Measurements from ENCODE around the gene PPP1R1A.
A peak's percentile ranks its signal among the peaks of the same experiment; 100 is the strongest.

The PPP1R1A gene

DNA sequence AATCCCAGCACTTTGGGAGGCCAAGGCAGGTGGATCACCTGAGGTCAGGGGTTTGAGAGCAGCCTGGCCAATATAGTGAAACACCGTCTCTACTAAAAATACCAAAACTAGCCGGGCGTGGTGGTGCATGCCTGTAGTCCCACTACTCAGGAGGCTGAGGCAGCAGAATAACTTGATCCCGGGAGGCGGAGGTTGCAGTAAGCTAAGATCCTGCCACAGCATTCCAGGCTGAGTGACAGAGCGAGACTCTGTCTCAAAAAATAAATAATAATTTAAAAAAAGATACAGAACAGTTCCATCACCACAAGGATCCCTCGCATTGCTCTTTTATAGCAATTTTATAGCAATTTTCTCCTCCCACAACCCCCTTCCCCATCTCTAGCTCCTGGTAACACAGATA is 43.7 kb downstream of the PPP1R1A start:
- Mint-ChIP-seq H3K4me1 (ENCODE audit: low read depth) (peaks cover 17% of the 10 kb centered on the region), H3K27me3 (no peaks in the 10 kb centered on the region), H3K4me3 (no peak overlapping the region), H3K27ac (no peak overlapping the region), H3K36me3 (ENCODE audit: low read depth) (peaks cover 11% of the 10 kb centered on the region), H3K9me3 (no peaks in the 10 kb centered on the region)

DNA sequence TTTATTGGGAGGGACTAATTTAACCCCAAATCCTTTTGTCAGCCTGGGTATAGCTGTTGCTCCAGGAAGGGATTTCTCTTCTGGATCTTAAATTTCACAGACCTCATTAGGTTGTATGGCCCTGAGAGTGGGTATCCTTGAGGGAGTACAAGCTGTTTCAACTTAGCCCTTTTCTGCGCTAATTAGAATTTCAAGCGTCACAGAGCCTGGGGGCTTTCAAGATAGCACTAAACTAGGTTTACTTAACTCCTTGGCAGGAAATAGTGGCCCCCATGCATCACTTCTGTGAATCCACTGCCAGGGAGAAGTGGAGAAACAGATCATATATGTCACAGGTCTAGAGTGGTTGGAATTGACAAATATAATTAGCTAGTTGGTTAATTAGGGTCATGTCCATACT is 44.9 kb downstream of the PPP1R1A start:
- H3K9me3 Mint-ChIP-seq: no peaks in the 10 kb centered on the region
- H3K27me3 Mint-ChIP-seq: no peaks in the 10 kb centered on the region
- peaks cover 7% of the 10 kb centered on the region for H3K4me1 Mint-ChIP-seq (ENCODE audit: low read depth)
- H3K27ac Mint-ChIP-seq: no peak overlapping the region
- peaks cover 23% of the 10 kb centered on the region for H3K36me3 Mint-ChIP-seq (ENCODE audit: low read depth)
- no peak overlapping the region for H3K4me3 Mint-ChIP-seq

DNA sequence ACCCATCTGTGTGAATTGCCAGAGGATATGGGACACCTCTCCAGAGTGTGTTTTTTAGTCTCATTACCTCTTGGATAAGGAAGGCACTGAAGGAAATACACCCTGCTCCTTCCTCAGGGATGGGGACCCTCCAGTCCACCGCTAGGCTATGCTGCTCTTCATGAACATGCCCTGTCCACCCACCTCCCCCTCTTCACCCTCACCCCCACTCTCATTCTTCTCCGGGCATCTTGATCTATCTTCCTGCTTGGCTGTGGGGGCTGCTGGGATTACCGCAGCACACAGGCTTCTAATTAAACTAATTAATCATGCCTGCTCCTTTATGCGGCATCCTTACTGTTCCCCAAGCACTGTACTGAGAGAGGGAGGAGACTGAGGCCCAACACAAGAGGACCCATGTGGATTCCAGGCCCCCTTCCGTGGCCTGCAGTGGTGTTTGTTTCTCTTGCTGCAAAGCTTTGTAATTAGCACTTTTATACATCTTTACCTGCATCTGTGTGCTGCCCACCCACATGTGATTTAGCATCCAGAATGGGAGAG is 46.6 kb downstream of the PPP1R1A start:
- Mint-ChIP-seq H3K4me3 (no peak overlapping the region), H3K27me3 (no peaks in the 10 kb centered on the region), H3K9me3 (no peaks in the 10 kb centered on the region), H3K36me3 (ENCODE audit: low read depth) (peaks cover 40% of the 10 kb centered on the region), H3K4me1 (ENCODE audit: low read depth) (no peaks in the 10 kb centered on the region), H3K27ac (no peak overlapping the region)

DNA sequence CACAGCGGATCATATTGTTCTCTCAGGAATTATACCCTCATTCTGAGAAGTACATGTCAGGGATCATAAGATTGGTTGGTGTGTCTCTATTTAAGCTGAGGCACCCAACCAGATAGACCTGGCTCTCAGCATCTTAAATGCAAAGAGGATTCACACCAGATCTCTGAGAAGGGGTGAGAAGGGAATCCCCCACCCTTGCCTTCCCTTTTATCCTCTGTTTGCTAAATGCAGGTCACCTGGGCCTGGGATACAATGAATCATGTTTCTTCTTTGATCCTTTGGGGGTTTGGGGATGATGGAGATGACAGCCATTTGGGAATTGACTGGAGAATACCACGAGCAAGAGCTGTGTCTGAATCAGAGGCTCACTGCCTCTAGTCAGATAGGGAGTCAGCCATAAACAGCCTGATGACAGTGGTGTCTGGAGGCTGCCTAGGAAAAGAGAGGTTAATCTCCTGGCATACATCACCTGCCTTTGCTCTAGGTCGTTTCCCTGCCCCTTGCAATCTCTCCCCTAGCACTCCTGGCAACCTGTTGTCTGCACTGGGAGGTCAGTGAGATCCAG is 50.2 kb downstream of the PPP1R1A start:
- Mint-ChIP-seq H3K4me3 (no peak overlapping the region), H3K9me3 (no peaks in the 10 kb centered on the region), H3K27me3 (no peaks in the 10 kb centered on the region), H3K27ac (peak overlapping the region; percentile 9), H3K4me1 (ENCODE audit: low read depth) (peaks cover 17% of the 10 kb centered on the region), H3K36me3 (ENCODE audit: low read depth) (peaks cover 71% of the 10 kb centered on the region)

DNA sequence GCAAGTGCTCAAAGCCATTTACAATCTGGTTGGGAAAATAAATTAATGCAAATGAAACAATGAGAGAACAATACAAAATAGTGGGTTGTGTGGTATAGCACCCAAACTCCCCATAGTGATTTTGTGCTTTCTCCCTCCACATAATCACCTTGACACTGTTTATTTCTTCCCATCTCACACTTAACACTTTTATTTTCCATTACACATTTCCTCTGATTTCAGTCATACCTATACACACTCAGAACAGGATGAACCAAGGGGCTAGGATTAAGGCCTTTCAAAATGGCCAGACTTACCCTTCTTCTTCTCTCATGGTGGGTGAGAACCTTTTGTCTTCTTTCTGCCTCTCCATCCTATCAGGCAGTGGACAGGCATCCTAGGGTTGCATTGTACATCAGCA is 53.0 kb downstream of the PPP1R1A start:
- H3K9me3 Mint-ChIP-seq: no peaks in the 10 kb centered on the region
- H3K27me3 Mint-ChIP-seq: no peaks in the 10 kb centered on the region
- H3K36me3 Mint-ChIP-seq (ENCODE audit: low read depth): peaks cover 81% of the 10 kb centered on the region
- H3K4me3 Mint-ChIP-seq: no peak overlapping the region
- H3K4me1 Mint-ChIP-seq (ENCODE audit: low read depth): peaks cover 22% of the 10 kb centered on the region
- H3K27ac Mint-ChIP-seq: peak overlapping the region; percentile 71

DNA sequence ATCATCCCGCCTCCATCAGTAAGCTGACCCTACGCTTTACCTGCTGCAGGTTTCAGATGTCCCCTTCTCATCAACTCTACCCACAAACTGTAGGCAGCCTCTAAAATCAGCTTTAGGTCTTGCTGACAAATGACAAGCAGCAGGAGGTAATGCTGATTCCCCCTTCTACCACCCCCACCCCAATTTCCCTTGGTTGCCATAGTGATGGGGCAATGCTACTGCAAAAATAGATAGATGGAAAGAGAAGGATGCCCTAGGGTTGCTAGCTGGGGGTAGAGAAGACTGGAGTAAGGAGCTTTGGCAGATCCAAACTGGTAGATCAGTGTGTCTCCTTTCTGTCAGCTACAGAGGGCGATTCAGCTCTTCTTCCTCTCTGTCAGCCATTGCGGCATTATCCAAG is 58.9 kb downstream of the PPP1R1A start:
- Mint-ChIP-seq H3K36me3 (ENCODE audit: low read depth) (peaks cover 63% of the 10 kb centered on the region), H3K27ac (no peak overlapping the region), H3K9me3 (no peaks in the 10 kb centered on the region), H3K4me1 (ENCODE audit: low read depth) (peaks cover 9% of the 10 kb centered on the region), H3K27me3 (no peaks in the 10 kb centered on the region), H3K4me3 (no peak overlapping the region)
